ENCODE data around the gene RASGRF1. TPM values are rescaled to one million over a fixed set of nuclear protein-coding genes. Genes with fewer than 3 reads are reported as not detected.
A peak's percentile ranks its signal among the peaks of the same experiment; 100 is the strongest.

Gene RASGRF1
- total and polyA plus RNA-seq, 2 donors (not counting 1 experiment from before 2014, with no cell fraction given) = 1.0 to 9.4 TPM

- 71% methylated on average over 5 of the region's 6 CpGs for WGBS (ENCODE audit: insufficient coverage)
- no peaks in the 10 kb centered on the region for H3K27me3 Mint-ChIP-seq
- TF ChIP-seq EZH2 (IDR thresholded peaks at IDR 0.05; ENCODE audit: borderline replicate concordance, insufficient read depth, low read depth, low read length, poor library complexity, severe bottlenecking) (no peak), CTCF (IDR thresholded peaks at IDR 0.05) (no peak)
- peak overlapping the region; percentile 69 for H3K27ac Mint-ChIP-seq
- no peaks in the 10 kb centered on the region for H3K9me3 Mint-ChIP-seq (ENCODE audit: insufficient read depth)
- no peak overlapping the region for H2AFZ ChIP-seq (ENCODE audit: insufficient read depth, low read depth, low read length, poor library complexity, severe bottlenecking)
- peak overlapping the region in 1 of 2 donors; percentile 23 for H3K27ac ChIP-seq (ENCODE audit: low read length in 2 of 2)
- intact Hi-C loops (cut with micrococcal nuclease) = loop anchor here (5.0 kb wide), 1 partner anchor 56 kb away; no protein-coding TSS in a partner anchor
- ChIA-PET POLR2A (interaction anchor here (0.7 to 1.3 kb wide), 2 partner anchors 14 to 23 kb away, joined by 3 to 8 read pairs; partner anchors contain the start of gene CTSH), CTCF (interaction anchor here (0.7 to 5.0 kb wide), 6 partner anchors 12 to 287 kb away, joined by 3 to 25 read pairs (median 4); no protein-coding TSS in a partner anchor)
- no peak overlapping the region for H3K4me3 Mint-ChIP-seq
- no peak for DNase-seq
- H3K4me1 Mint-ChIP-seq = peaks cover 3% of the 10 kb centered on the region
- no peak overlapping the region for H3K9ac ChIP-seq (ENCODE audit: low read length)
- H3K4me2 ChIP-seq (replicated peaks; ENCODE audit: low read depth, low read length, poor library complexity, severe bottlenecking) = no peak overlapping the region
- H3K4me1 ChIP-seq (ENCODE audit: control insufficient read depth in 2 of 2, insufficient read depth in 2 of 2, low read length in 2 of 2) = no peaks in the 10 kb centered on the region
- no peaks in the 10 kb centered on the region for H3K9me3 ChIP-seq (ENCODE audit: control extremely low read depth in 1 of 3, control insufficient read depth in 2 of 3, insufficient read depth in 1 of 3, low read length in 2 of 3)
- peaks cover 7 to 64% of the 10 kb centered on the region in 2 experiments for H3K36me3 ChIP-seq (replicated peaks in 1 of 2; ENCODE audit: control extremely low read depth in 1 of 2, control insufficient read depth in 1 of 2, extremely low read depth in 1 of 2, insufficient read depth in 2 of 2, low read length in 1 of 2)
- no peaks in the 10 kb centered on the region for H3K27me3 ChIP-seq (replicated peaks in 1 of 4; ENCODE audit: control extremely low read depth in 1 of 4, control insufficient read depth in 3 of 4, insufficient read depth in 4 of 4, low read length in 3 of 4)
- ATAC-seq (ENCODE audit: low read depth) = no peak
- H3K79me2 ChIP-seq (ENCODE audit: control insufficient read depth, insufficient read depth, low read length) = no peaks in the 10 kb centered on the region
- peaks cover 11% of the 10 kb centered on the region for H4K20me1 ChIP-seq (ENCODE audit: control insufficient read depth, insufficient read depth, low read length, poor library complexity, severe bottlenecking)
- no peak overlapping the region for H3K4me3 ChIP-seq (ENCODE audit: control extremely low read depth in 1 of 5, extremely low read depth in 1 of 5, insufficient read depth in 1 of 5, low read depth in 2 of 5, low read length in 4 of 5)
Observed at GRCh38 chr15:78921517-78921916, 169.1 kb downstream of the RASGRF1 start.

- ChIA-PET CTCF (no interaction called here), POLR2A (interaction anchor here (0.7 kb wide), 1 partner anchor 169 kb away, joined by 8 read pairs; no protein-coding TSS in a partner anchor)
- intact Hi-C loops (cut with micrococcal nuclease) = no loop called here
- H3K4me1 ChIP-seq (ENCODE audit: control insufficient read depth in 2 of 2, insufficient read depth in 2 of 2, low read length in 2 of 2) = peaks cover 3 to 7% of the 10 kb centered on the region in 2 donors
- H3K4me3 ChIP-seq (ENCODE audit: control extremely low read depth in 1 of 5, extremely low read depth in 1 of 5, insufficient read depth in 1 of 5, low read depth in 2 of 5, low read length in 4 of 5) = no peak overlapping the region
- no peak overlapping the region for H3K4me2 ChIP-seq (replicated peaks; ENCODE audit: low read depth, low read length, poor library complexity, severe bottlenecking)
- DNase-seq = no peak
- peaks cover 5 to 40% of the 10 kb centered on the region in 2 experiments for H3K36me3 ChIP-seq (replicated peaks in 1 of 2; ENCODE audit: control extremely low read depth in 1 of 2, control insufficient read depth in 1 of 2, extremely low read depth in 1 of 2, insufficient read depth in 2 of 2, low read length in 1 of 2)
- H3K9ac ChIP-seq (ENCODE audit: low read length) = no peak overlapping the region
- ATAC-seq (ENCODE audit: low read depth) = no peak
- Mint-ChIP-seq H3K27me3 (no peaks in the 10 kb centered on the region), H3K4me1 (peaks cover 11% of the 10 kb centered on the region), H3K27ac (no peak overlapping the region), H3K4me3 (no peak overlapping the region), H3K9me3 (ENCODE audit: insufficient read depth) (no peaks in the 10 kb centered on the region)
- H3K9me3 ChIP-seq (ENCODE audit: control extremely low read depth in 1 of 3, control insufficient read depth in 2 of 3, insufficient read depth in 1 of 3, low read length in 2 of 3) = no peaks in the 10 kb centered on the region
- H3K27me3 ChIP-seq (replicated peaks in 1 of 4; ENCODE audit: control extremely low read depth in 1 of 4, control insufficient read depth in 3 of 4, insufficient read depth in 4 of 4, low read length in 3 of 4) = no peaks in the 10 kb centered on the region
- H3K79me2 ChIP-seq (ENCODE audit: control insufficient read depth, insufficient read depth, low read length) = peaks cover 3% of the 10 kb centered on the region
- WGBS (ENCODE audit: insufficient coverage) = 88% methylated on average over 1 of the region's 4 CpGs
- H2AFZ ChIP-seq (ENCODE audit: insufficient read depth, low read depth, low read length, poor library complexity, severe bottlenecking) = no peak overlapping the region
- H3K27ac ChIP-seq (ENCODE audit: low read length in 2 of 2) = no peak overlapping the region
- peaks cover 4% of the 10 kb centered on the region for H4K20me1 ChIP-seq (ENCODE audit: control insufficient read depth, insufficient read depth, low read length, poor library complexity, severe bottlenecking)
- no peak for TF ChIP-seq CTCF (IDR thresholded peaks at IDR 0.05)
- TF ChIP-seq EZH2 (IDR thresholded peaks at IDR 0.05; ENCODE audit: borderline replicate concordance, insufficient read depth, low read depth, low read length, poor library complexity, severe bottlenecking) = no peak
Observed at GRCh38 chr15:78917888-78918287, 172.7 kb downstream of the RASGRF1 start.

All from B cell (primary cell).